Keratinocyte (primary cell): ENCODE measurements around the gene TTC23L. TPM values are rescaled to one million over a fixed set of nuclear protein-coding genes. Genes with fewer than 3 reads are reported as not detected.

ENCODE experiments used
- DNase-seq: peaks from one replicate; pipeline ENCODE4 v3.0.0-alpha.2; 2011; ENCODE audit warnings: low read depth, missing footprints, low spot score
- FAIRE-seq: peaks from 2 replicates; lab custom pipeline; 2011; peaks lifted over from hg19 to GRCh38; lab: Jason Lieb, UNC
- H2AFZ ChIP-seq: 2 replicates; pipeline ENCODE4 v1.6.0; 2012; ENCODE audit warnings: low read length, control low read depth, inconsistent platforms; ENCODE audit not compliant: control insufficient read depth
- H3K27ac ChIP-seq: 2 replicates; pipeline ENCODE4 v1.5.1; 2011; ENCODE audit warnings: low read length; ENCODE audit not compliant: control insufficient read depth, insufficient read depth
- H3K27me3 ChIP-seq: 3 replicates; pipeline ENCODE4 v1.6.0; 2011; ENCODE audit warnings: low read length; ENCODE audit not compliant: control insufficient read depth, insufficient read depth; ENCODE audit errors: extremely low read depth
- H3K36me3 ChIP-seq, 2 experiments: 2 replicates in 1 of 2; 3 replicates in 1 of 2; pipeline ENCODE4 v1.5.1; 2011; ENCODE audit warnings: low read length in 2 of 2, mild to moderate bottlenecking in 1 of 2; ENCODE audit not compliant: control insufficient read depth in 2 of 2, insufficient read depth in 2 of 2; ENCODE audit errors: extremely low read depth in 1 of 2
- H3K4me1 ChIP-seq: 3 replicates; pipeline ENCODE4 v1.5.1; 2011; ENCODE audit warnings: low read length; ENCODE audit not compliant: control insufficient read depth, insufficient read depth; ENCODE audit errors: extremely low read depth
- H3K4me2 ChIP-seq: 3 replicates; pipeline ENCODE4 v1.6.0; 2011; ENCODE audit warnings: low read depth, low read length; ENCODE audit not compliant: control insufficient read depth, insufficient read depth; ENCODE audit errors: extremely low read depth
- H3K4me3 ChIP-seq, 3 experiments: fragments of 200-600 bp in 1 of 3; sonication (generic) in 1 of 3; 2 replicates in 2 of 3; 3 replicates in 1 of 3; pipeline ENCODE4 v1.5.1; 2011 to 2016; ENCODE audit warnings: low read length in 3 of 3, mild to moderate bottlenecking in 3 of 3, control low read depth in 2 of 3, inconsistent platforms in 1 of 3, low read depth in 1 of 3, mixed read lengths in 1 of 3, mixed run types in 1 of 3, moderate library complexity in 1 of 3; ENCODE audit not compliant: control insufficient read depth in 2 of 3, insufficient read depth in 2 of 3; ENCODE audit errors: extremely low read depth in 1 of 3
- H3K79me2 ChIP-seq: 2 replicates; pipeline ENCODE4 v1.6.0; 2012; ENCODE audit warnings: low read length; ENCODE audit not compliant: control insufficient read depth, insufficient read depth
- H3K9ac ChIP-seq: 3 replicates; pipeline ENCODE4 v1.6.0; 2011; ENCODE audit warnings: low read length; ENCODE audit not compliant: control insufficient read depth, insufficient read depth; ENCODE audit errors: extremely low read depth
- H3K9me1 ChIP-seq: 3 replicates; pipeline ENCODE4 v1.6.0; 2011; ENCODE audit warnings: low read length; ENCODE audit not compliant: control insufficient read depth, insufficient read depth; ENCODE audit errors: extremely low read depth
- H3K9me3 ChIP-seq: 2 replicates; pipeline ENCODE4 v1.5.1; 2012; ENCODE audit warnings: low read depth, low read length; ENCODE audit not compliant: control insufficient read depth
- H4K20me1 ChIP-seq: 3 replicates; pipeline ENCODE4 v1.6.0; 2011; ENCODE audit warnings: low read length; ENCODE audit not compliant: control insufficient read depth, insufficient read depth; ENCODE audit errors: extremely low read depth
- EZH2 ChIP-seq: IDR thresholded peaks from one replicate; pipeline ENCODE4 v1.6.1; 2012; ENCODE audit warnings: inconsistent platforms, mild to moderate bottlenecking, low read length, moderate library complexity
- dilution Hi-C: fragments of 300-500 bp; cut with MboI; formaldehyde crosslinking; loops from one replicate; pipeline ENCODE4 v1.7.0; 2020; ENCODE audit warnings: low sequenced_read_pairs; ENCODE audit not compliant: extremely low pct_ligation_motif_present
- polyA plus RNA-seq, 5 experiments: library from polyadenylated mRNA; depleted of rRNA in 3 of 5; stranded (reverse) in 3 of 5; stranded (forward) in 1 of 5; unstranded in 1 of 5; fragments of >200 nt; gene quantifications; 1 replicate in 1 of 5; 2 replicates in 3 of 5; 3 replicates in 1 of 5; pipeline versions ENCODE4 v1.2.1 to v1.2.3, GENCODE V29; 2011 to 2012; ENCODE audit warnings: missing spikeins in 2 of 5, low read depth in 1 of 5, low replicate concordance in 1 of 5
- TF ChIP-seq, protein P1 (sequence below), 3 experiments: IDR thresholded peaks in 1 of 3; conservative IDR thresholded peaks in 1 of 3; optimal IDR thresholded peaks in 1 of 3; 2 replicates in 2 of 3; 3 replicates in 1 of 3; pipeline versions ENCODE3 to v1.5.1; 2011; ENCODE audit warnings: low read length in 3 of 3, mild to moderate bottlenecking in 3 of 3, moderate library complexity in 2 of 3, control low read depth in 1 of 3, inconsistent platforms in 1 of 3; ENCODE audit not compliant: insufficient read depth in 2 of 3; ENCODE audit errors: extremely low read depth in 1 of 3

TTC23L gene
- polyA plus RNA-seq, 1 donor (not counting 4 experiments of a cell fraction or from before 2014, with no cell fraction given) = 0.12 TPM

GRCh38 chr5:34831303-34831702 lies 7.7 kb upstream of the TTC23L start:
- Histone ChIP-seq H3K27ac (no peak overlapping the region), H3K27me3 (no peaks in the 10 kb centered on the region), H3K36me3 (peaks cover 15 to 21% of the 10 kb centered on the region in 2 experiments), H3K4me1 (no peaks in the 10 kb centered on the region), H3K79me2 (no peaks in the 10 kb centered on the region), H3K9me1 (no peaks in the 10 kb centered on the region), H2AFZ (no peak overlapping the region), H3K9me3 (no peaks in the 10 kb centered on the region), H3K4me2 (no peak overlapping the region), H4K20me1 (no peaks in the 10 kb centered on the region), H3K4me3 (no peak overlapping the region), H3K9ac (no peak overlapping the region)
- dilution Hi-C loops = no loop called here
- DNase-seq (no peak), FAIRE-seq (no peak)
- TF ChIP-seq EZH2 = no peak
- TF ChIP-seq, protein P1, sequence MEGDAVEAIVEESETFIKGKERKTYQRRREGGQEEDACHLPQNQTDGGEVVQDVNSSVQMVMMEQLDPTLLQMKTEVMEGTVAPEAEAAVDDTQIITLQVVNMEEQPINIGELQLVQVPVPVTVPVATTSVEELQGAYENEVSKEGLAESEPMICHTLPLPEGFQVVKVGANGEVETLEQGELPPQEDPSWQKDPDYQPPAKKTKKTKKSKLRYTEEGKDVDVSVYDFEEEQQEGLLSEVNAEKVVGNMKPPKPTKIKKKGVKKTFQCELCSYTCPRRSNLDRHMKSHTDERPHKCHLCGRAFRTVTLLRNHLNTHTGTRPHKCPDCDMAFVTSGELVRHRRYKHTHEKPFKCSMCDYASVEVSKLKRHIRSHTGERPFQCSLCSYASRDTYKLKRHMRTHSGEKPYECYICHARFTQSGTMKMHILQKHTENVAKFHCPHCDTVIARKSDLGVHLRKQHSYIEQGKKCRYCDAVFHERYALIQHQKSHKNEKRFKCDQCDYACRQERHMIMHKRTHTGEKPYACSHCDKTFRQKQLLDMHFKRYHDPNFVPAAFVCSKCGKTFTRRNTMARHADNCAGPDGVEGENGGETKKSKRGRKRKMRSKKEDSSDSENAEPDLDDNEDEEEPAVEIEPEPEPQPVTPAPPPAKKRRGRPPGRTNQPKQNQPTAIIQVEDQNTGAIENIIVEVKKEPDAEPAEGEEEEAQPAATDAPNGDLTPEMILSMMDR (optimal IDR thresholded peaks at IDR 0.05 in 1 of 3, IDR thresholded peaks at IDR 0.05 in 1 of 3, conservative IDR thresholded peaks at IDR 0.05 in 1 of 3; ENCODE audit: extremely low read depth in 1 of 3, insufficient read depth in 2 of 3, low read length in 3 of 3) = no peak

DNA sequence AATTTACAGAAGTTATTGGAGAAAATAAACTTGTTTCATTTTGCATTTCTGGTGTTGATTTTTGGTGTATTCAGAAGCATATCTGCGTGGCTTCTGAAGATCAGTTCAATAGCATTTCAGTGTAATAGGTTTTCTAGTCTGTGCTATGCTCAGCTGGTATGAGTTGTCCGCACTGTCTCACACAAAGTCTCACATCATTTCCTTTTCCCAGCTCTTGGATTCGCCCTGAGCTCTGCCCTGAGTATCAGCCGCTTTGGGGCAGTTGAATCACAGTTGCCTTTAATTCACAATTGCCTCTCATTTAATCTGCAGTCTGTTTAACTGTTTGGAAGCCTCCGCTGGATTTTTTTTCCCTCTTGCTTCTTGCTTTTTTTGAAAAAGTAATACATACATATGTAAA lies 6.4 kb upstream of the TTC23L start:
- Histone ChIP-seq H2AFZ (no peak overlapping the region), H3K4me2 (no peak overlapping the region), H3K9me3 (no peaks in the 10 kb centered on the region), H3K9ac (no peak overlapping the region), H3K9me1 (no peaks in the 10 kb centered on the region), H3K4me1 (no peaks in the 10 kb centered on the region), H3K27me3 (no peaks in the 10 kb centered on the region), H3K27ac (no peak overlapping the region), H3K79me2 (no peaks in the 10 kb centered on the region), H3K4me3 (no peak overlapping the region), H4K20me1 (no peaks in the 10 kb centered on the region), H3K36me3 (peaks cover 5 to 14% of the 10 kb centered on the region in 2 experiments)
- no peak for DNase-seq
- dilution Hi-C loops = no loop called here
- TF ChIP-seq, protein P1 (optimal IDR thresholded peaks at IDR 0.05 in 1 of 3, IDR thresholded peaks at IDR 0.05 in 1 of 3, conservative IDR thresholded peaks at IDR 0.05 in 1 of 3; ENCODE audit: extremely low read depth in 1 of 3, insufficient read depth in 2 of 3, low read length in 3 of 3) = no peak
- no peak for TF ChIP-seq EZH2
- FAIRE-seq = no peak
